GM12878 (cell line): ENCODE data around the gene CCR1. TPM values are rescaled to one million over a fixed set of nuclear protein-coding genes. Genes with fewer than 3 reads are reported as not detected.
A peak's percentile ranks its signal among the peaks of the same experiment; 100 is the strongest.

Experiments used
- ATAC-seq: fragments of 200-7000 bp; cut with Tn5 transposase; 3 replicates; pipeline ENCODE4 v1.9.1; 2020; ENCODE audit warnings: mild to moderate bottlenecking, moderate library complexity
- BruUV-seq: library from RNA; stranded (reverse); fragments of 400-500 nt; replicated peaks from 2 replicates; lab custom pipeline; 2021; lab: Mats Ljungman, UMichigan
- CTCF ChIA-PET: fragments of 300-600 bp; sonication (Branson Sonifier 250); formaldehyde crosslinking; extraction: SDS; loops from one replicate; lab custom pipeline; 2021; ENCODE audit warnings: inconsistent platforms; lab: Yijun Ruan, JAX
- POLR2A ChIA-PET: fragments of 350-600 bp; formaldehyde crosslinking; extraction: SDS; loops from one replicate; lab custom pipeline; 2021; ENCODE audit warnings: inconsistent platforms; lab: Charles Lee
- RAD21 ChIA-PET: fragments of 300-600 bp; sonication (Branson Sonifier 250); formaldehyde crosslinking; loops from one replicate; lab custom pipeline; 2023; ENCODE audit warnings: antibody characterized with exemption; ENCODE audit not compliant: unreplicated experiment; lab: Charles Lee
- SMC1A ChIA-PET: fragments of 300-600 bp; sonication (Branson Sonifier 250); formaldehyde crosslinking; loops from one replicate; lab custom pipeline; 2023; ENCODE audit not compliant: unreplicated experiment, uncharacterized antibody; lab: Charles Lee
- DNase-seq: peaks from one replicate; pipeline ENCODE4 v3.0.0-alpha.2; 2011; ENCODE audit warnings: low read depth, low spot score
- FAIRE-seq: peaks from 3 replicates; lab custom pipeline; 2011; peaks lifted over from hg19 to GRCh38; lab: Jason Lieb, UNC
- H2AFZ ChIP-seq: 2 replicates; pipeline ENCODE4 v1.6.0; 2011; ENCODE audit warnings: low read depth, low read length, control low read depth; ENCODE audit not compliant: control insufficient read depth
- H3K27ac ChIP-seq: 2 replicates; pipeline ENCODE4 v1.5.1; 2011; ENCODE audit warnings: control low read depth; ENCODE audit not compliant: control insufficient read depth, insufficient read depth
- H3K27me3 ChIP-seq, 2 experiments: replicated peaks in 1 of 2; 2 replicates each; pipeline versions ENCODE4 v1.6.0 to v1.6.1; 2011; ENCODE audit warnings: low read length in 1 of 2; ENCODE audit not compliant: control insufficient read depth in 2 of 2, insufficient read depth in 2 of 2
- H3K36me3 ChIP-seq, 2 experiments: 2 replicates each; pipeline ENCODE4 v1.5.1; 2011; ENCODE audit warnings: low read length in 1 of 2; ENCODE audit not compliant: control insufficient read depth in 2 of 2, insufficient read depth in 2 of 2
- H3K4me1 ChIP-seq: 2 replicates; pipeline ENCODE4 v1.6.1; 2011; ENCODE audit warnings: mild to moderate bottlenecking, low read length, moderate library complexity, mixed read lengths; ENCODE audit not compliant: control insufficient read depth, insufficient read depth
- H3K4me2 ChIP-seq: 2 replicates; pipeline ENCODE4 v1.6.0; 2011; ENCODE audit warnings: control low read depth; ENCODE audit not compliant: control insufficient read depth, insufficient read depth
- H3K4me3 ChIP-seq: fragments of 200-600 bp; sonication (generic); 2 replicates; pipeline ENCODE4 v1.5.1; 2016
- H3K79me2 ChIP-seq: 2 replicates; pipeline ENCODE4 v1.6.0; 2011; ENCODE audit warnings: low read length; ENCODE audit not compliant: control insufficient read depth, insufficient read depth
- H3K9ac ChIP-seq: 2 replicates; pipeline ENCODE4 v1.8.0; 2011; ENCODE audit warnings: low read length, control low read depth, mixed read lengths; ENCODE audit not compliant: control insufficient read depth, insufficient read depth
- H3K9me3 ChIP-seq: replicated peaks from 3 replicates; pipeline ENCODE4 v1.5.1; 2011; ENCODE audit warnings: mild to moderate bottlenecking, low read length; ENCODE audit not compliant: control insufficient read depth, insufficient read depth
- H4K20me1 ChIP-seq: 2 replicates; pipeline ENCODE4 v1.6.0; 2011; ENCODE audit not compliant: control insufficient read depth, insufficient read depth
- BACH1 ChIP-seq: fragments of 450-650 bp; IDR thresholded peaks from 2 replicates; pipeline ENCODE4 v1.6.1; 2017; ENCODE audit warnings: mild to moderate bottlenecking, borderline replicate concordance
- FOXM1 ChIP-seq: IDR thresholded peaks from 2 replicates; pipeline ENCODE4 v1.6.1; 2012; ENCODE audit warnings: low read depth, mild to moderate bottlenecking, inconsistent platforms, low read length, moderate library complexity
- HDAC6 ChIP-seq: fragments of 200-600 bp; sonication (generic); IDR thresholded peaks from one replicate; pipeline ENCODE4 v1.8.0; 2017; ENCODE audit warnings: antibody characterized with exemption; ENCODE audit not compliant: unreplicated experiment
- MEF2B ChIP-seq: fragments of 450-650 bp; IDR thresholded peaks from 2 replicates; pipeline ENCODE4 v1.6.1; 2018; ENCODE audit warnings: mild to moderate bottlenecking, moderate library complexity; ENCODE audit not compliant: partially characterized antibody, poor library complexity, severe bottlenecking
- NFXL1 ChIP-seq: fragments of 450-650 bp; IDR thresholded peaks from 2 replicates; pipeline ENCODE4 v1.6.1; 2017; ENCODE audit warnings: antibody characterized with exemption, mild to moderate bottlenecking, borderline replicate concordance
- RB1 ChIP-seq: fragments of 450-650 bp; formaldehyde crosslinking; IDR thresholded peaks from 2 replicates; pipeline ENCODE4 v1.6.1; 2017; ENCODE audit warnings: mild to moderate bottlenecking, borderline replicate concordance
- WGBS: methylation state at CpG from one replicate; pipeline ENCODE4 v1.1.6; 2016; ENCODE audit warnings: low lambda C conversion rate; ENCODE audit not compliant: insufficient replicate concordance, insufficient coverage; ENCODE audit errors: missing lambda C conversion rate; 5-methylcytosine and 5-hydroxymethylcytosine counted together
- in situ Hi-C: fragments of 300-500 bp; cut with MboI; formaldehyde crosslinking; loops from 9 replicates; pipeline ENCODE4 v1.14.3; 2018; ENCODE audit warnings: mixed read lengths
- intact Hi-C: fragments of 100-400 bp; cut with micrococcal nuclease; formaldehyde crosslinking; loops from one replicate; pipeline ENCODE4 v1.14.2; 2022; ENCODE audit not compliant: unreplicated experiment
- polyA plus RNA-seq, 11 experiments: library from polyadenylated mRNA; depleted of rRNA in 4 of 11; unstranded in 6 of 11; stranded (reverse) in 5 of 11; fragments of >200 nt; fragmentation: Nextera tagmentation in 4 of 11; fragmentation: Illumina TruSeq in 1 of 11; extraction: Ambion mirVana in 4 of 11; extraction: Trizol in 1 of 11; gene quantifications; 1 replicate in 1 of 11; 2 replicates in 10 of 11; pipeline versions ENCODE4 v1.2.1 to v1.2.3, GENCODE V29; 2011 to 2016; ENCODE audit warnings: inconsistent platforms in 2 of 11, missing spikeins in 2 of 11, low read depth in 1 of 11
- total RNA-seq, 4 experiments: library from RNA; depleted of rRNA in 3 of 4; stranded (reverse); fragments of >200 nt in 3 of 4; fragmentation: Illumina TruSeq in 1 of 4; extraction: Trizol in 1 of 4; gene quantifications; 2 replicates each; pipeline versions ENCODE4 v1.2.1 to v1.2.3, GENCODE V29; 2013 to 2021
- TF ChIP-seq, protein P1 (sequence below): fragments of 450-650 bp; IDR thresholded peaks from 2 replicates; pipeline ENCODE4 v1.6.1; 2017; ENCODE audit warnings: antibody characterized with exemption, mild to moderate bottlenecking, moderate library complexity
- TF ChIP-seq, protein P2 (sequence below): IDR thresholded peaks from 2 replicates; pipeline ENCODE4 v1.6.1; 2011; ENCODE audit warnings: borderline replicate concordance, low read depth, mild to moderate bottlenecking, moderate library complexity, mixed read lengths, low read length; ENCODE audit not compliant: insufficient read depth; ENCODE audit errors: extremely low read length
- TF ChIP-seq, protein P3 (sequence below): fragments of 450-650 bp; IDR thresholded peaks from 2 replicates; pipeline ENCODE4 v1.6.1; 2017; ENCODE audit warnings: mild to moderate bottlenecking, moderate library complexity

Gene CCR1
- total and polyA plus RNA-seq, 10 of the 15 experiments (the other 5 are each of a cell fraction or from before 2014, with no cell fraction given), result 2.3 to 11.0 (median 7.8) TPM

DNA sequence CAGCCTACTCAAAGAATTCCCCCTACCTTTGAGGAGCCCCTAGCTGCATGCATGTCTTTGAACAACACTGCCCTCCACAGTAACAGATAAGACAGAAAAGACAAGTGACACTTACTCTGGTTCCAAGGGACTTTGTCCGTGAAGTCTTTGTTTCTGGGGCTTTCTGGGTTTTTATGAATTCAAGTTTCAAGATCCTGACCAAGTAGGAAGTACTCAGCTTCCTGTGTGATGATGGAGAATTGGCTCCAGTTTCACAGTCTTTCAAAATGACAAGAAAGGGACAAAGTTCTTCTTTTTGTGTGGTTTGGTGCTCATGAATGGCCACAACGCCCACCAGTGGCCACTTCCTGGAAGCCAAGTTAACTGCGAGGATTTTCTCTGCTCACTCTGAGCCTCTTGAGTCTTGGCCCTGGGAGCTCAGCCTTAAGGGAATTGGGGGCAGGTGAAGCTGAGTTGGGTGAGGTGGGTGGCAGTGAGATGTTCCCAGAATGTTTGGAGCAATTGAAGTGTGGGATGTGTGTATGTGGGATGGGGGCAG lies at the start of gene CCR1 (continued):
- TF ChIP-seq, protein P1, sequence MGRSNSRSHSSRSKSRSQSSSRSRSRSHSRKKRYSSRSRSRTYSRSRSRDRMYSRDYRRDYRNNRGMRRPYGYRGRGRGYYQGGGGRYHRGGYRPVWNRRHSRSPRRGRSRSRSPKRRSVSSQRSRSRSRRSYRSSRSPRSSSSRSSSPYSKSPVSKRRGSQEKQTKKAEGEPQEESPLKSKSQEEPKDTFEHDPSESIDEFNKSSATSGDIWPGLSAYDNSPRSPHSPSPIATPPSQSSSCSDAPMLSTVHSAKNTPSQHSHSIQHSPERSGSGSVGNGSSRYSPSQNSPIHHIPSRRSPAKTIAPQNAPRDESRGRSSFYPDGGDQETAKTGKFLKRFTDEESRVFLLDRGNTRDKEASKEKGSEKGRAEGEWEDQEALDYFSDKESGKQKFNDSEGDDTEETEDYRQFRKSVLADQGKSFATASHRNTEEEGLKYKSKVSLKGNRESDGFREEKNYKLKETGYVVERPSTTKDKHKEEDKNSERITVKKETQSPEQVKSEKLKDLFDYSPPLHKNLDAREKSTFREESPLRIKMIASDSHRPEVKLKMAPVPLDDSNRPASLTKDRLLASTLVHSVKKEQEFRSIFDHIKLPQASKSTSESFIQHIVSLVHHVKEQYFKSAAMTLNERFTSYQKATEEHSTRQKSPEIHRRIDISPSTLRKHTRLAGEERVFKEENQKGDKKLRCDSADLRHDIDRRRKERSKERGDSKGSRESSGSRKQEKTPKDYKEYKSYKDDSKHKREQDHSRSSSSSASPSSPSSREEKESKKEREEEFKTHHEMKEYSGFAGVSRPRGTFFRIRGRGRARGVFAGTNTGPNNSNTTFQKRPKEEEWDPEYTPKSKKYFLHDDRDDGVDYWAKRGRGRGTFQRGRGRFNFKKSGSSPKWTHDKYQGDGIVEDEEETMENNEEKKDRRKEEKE, result no peak
- TF ChIP-seq, protein P2, sequence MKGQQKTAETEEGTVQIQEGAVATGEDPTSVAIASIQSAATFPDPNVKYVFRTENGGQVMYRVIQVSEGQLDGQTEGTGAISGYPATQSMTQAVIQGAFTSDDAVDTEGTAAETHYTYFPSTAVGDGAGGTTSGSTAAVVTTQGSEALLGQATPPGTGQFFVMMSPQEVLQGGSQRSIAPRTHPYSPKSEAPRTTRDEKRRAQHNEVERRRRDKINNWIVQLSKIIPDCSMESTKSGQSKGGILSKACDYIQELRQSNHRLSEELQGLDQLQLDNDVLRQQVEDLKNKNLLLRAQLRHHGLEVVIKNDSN, result no peak
- TF ChIP-seq BACH1, result no peak
- no peak for TF ChIP-seq HDAC6

DNA sequence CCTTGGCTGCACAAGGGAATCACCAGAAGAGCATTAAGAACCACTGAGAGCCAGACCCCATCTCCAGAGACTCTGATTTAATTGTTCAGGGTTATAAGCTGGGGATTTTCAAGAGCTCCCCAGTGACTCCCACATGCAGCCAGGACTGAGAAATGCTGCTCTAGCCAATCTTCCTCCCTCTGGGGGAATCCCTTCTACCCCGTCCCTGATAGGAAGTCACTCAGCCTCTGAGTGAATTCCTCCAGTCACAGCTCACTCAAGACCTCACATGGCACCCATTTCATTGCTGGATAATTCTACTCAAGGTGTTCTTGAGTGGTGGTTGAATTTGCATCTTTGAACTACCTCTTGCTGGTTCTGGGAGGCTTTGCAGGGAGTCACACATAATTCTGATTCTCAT lies 44.9 kb upstream of the CCR1 start:
- CTCF ChIA-PET, result interaction anchor here (0.7 to 1.5 kb wide), 5 partner anchors 10 to 119 kb away, joined by 3 to 5 read pairs (median 3); partner anchors contain the start of gene CCR3
- Histone ChIP-seq H4K20me1 (no peaks in the 10 kb centered on the region), H3K4me3 (no peak overlapping the region), H2AFZ (no peak overlapping the region), H3K27me3 (no peaks in the 10 kb centered on the region)
- 0% methylated on average over 1 of the region's 1 CpG for WGBS
- DNase-seq, result no peak
- POLR2A ChIA-PET, result no interaction called here
- peak; percentile 49 for ATAC-seq
- TF ChIP-seq, protein P3, sequence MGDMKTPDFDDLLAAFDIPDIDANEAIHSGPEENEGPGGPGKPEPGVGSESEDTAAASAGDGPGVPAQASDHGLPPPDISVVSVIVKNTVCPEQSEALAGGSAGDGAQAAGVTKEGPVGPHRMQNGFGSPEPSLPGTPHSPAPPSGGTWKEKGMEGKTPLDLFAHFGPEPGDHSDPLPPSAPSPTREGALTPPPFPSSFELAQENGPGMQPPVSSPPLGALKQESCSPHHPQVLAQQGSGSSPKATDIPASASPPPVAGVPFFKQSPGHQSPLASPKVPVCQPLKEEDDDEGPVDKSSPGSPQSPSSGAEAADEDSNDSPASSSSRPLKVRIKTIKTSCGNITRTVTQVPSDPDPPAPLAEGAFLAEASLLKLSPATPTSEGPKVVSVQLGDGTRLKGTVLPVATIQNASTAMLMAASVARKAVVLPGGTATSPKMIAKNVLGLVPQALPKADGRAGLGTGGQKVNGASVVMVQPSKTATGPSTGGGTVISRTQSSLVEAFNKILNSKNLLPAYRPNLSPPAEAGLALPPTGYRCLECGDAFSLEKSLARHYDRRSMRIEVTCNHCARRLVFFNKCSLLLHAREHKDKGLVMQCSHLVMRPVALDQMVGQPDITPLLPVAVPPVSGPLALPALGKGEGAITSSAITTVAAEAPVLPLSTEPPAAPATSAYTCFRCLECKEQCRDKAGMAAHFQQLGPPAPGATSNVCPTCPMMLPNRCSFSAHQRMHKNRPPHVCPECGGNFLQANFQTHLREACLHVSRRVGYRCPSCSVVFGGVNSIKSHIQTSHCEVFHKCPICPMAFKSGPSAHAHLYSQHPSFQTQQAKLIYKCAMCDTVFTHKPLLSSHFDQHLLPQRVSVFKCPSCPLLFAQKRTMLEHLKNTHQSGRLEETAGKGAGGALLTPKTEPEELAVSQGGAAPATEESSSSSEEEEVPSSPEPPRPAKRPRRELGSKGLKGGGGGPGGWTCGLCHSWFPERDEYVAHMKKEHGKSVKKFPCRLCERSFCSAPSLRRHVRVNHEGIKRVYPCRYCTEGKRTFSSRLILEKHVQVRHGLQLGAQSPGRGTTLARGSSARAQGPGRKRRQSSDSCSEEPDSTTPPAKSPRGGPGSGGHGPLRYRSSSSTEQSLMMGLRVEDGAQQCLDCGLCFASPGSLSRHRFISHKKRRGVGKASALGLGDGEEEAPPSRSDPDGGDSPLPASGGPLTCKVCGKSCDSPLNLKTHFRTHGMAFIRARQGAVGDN, result no peak
- TF ChIP-seq FOXM1 (no peak), RB1 (no peak), MEF2B (peak; percentile 18), NFXL1 (no peak)
- TF ChIP-seq, all 136 proteins: peak for 1
- intact Hi-C loops, result no loop called here
- Histone ChIP-seq H3K4me2 (no peak overlapping the region), H3K27ac (no peak overlapping the region), H3K36me3 (no peaks in the 10 kb centered on the region), H3K79me2 (no peaks in the 10 kb centered on the region), H3K4me1 (no peaks in the 10 kb centered on the region), H3K9me3 (no peaks in the 10 kb centered on the region; the same call in 2 of the 3 replicates), H3K9ac (no peak overlapping the region)
- no TSS peak for BruUV-seq
- no peak for FAIRE-seq
- ChIA-PET SMC1A (interaction anchor here (0.7 to 2.0 kb wide), 4 partner anchors 10 to 119 kb away, joined by 3 to 4 read pairs (median 4); no protein-coding TSS in a partner anchor), RAD21 (interaction anchor here (0.6 to 1.8 kb wide), 7 partner anchors 11 to 314 kb away, joined by 3 to 5 read pairs (median 3); partner anchors contain the start of gene CCR1)
- in situ Hi-C loops, result no loop called here
